HG02759 (cell line): Measurements from ENCODE around the gene FN1.

Source experiments
- ATAC-seq: cut with Tn5 transposase; IDR thresholded peaks from one replicate; pipeline ENCODE4 v1.9.1; 2021; ENCODE audit warnings: mild to moderate bottlenecking, moderate library complexity; ENCODE audit not compliant: unreplicated experiment

FN1 gene

DNA sequence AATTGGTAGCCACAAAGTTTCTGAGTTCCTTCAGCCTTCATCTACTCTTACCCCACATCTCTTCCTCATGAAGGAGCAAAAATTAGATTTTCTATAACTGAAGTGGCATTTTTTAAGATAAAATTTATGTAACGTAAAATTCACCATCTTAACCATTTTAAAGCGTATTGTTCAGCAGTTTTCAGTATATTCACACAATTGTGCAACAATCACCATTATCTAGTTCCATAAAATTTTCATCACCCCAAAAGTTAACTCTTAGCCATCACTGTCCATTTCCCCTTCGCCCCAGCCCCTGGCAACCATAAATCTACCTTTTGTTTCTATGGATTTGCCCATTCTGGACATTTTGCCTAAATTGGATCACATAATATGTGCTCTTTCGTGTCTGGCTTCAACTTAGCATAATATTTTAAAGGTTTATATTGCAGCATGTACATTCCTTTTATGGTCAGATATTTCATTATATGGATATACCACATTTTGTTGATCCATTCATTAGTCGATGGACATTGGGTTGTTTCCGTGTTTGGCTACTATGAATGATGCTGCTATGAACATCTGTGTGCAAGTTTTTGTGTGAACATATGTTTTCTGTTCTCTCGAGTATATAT, 79.4 kb downstream of the FN1 start:
- ATAC-seq, result no peak

DNA sequence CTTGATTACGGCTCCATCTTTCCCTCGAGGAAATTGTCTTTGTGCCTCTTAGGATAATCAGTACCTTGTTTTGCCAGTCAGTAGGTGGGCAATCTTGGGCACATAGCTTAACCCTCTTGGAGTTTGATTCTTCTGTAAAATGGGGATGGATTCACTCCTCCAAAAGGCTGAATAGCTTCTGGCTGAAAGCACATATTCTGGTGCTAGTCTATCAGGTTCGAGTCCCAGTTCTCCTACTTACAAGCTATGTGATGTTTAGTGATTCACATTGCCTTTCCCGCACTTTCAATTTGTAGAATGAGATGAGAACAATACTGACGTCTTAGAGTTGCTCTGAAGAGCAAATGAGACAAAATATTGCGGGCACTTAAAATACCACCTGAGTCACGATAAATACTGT, 80.1 kb downstream of the FN1 start:
- no peak for ATAC-seq

DNA sequence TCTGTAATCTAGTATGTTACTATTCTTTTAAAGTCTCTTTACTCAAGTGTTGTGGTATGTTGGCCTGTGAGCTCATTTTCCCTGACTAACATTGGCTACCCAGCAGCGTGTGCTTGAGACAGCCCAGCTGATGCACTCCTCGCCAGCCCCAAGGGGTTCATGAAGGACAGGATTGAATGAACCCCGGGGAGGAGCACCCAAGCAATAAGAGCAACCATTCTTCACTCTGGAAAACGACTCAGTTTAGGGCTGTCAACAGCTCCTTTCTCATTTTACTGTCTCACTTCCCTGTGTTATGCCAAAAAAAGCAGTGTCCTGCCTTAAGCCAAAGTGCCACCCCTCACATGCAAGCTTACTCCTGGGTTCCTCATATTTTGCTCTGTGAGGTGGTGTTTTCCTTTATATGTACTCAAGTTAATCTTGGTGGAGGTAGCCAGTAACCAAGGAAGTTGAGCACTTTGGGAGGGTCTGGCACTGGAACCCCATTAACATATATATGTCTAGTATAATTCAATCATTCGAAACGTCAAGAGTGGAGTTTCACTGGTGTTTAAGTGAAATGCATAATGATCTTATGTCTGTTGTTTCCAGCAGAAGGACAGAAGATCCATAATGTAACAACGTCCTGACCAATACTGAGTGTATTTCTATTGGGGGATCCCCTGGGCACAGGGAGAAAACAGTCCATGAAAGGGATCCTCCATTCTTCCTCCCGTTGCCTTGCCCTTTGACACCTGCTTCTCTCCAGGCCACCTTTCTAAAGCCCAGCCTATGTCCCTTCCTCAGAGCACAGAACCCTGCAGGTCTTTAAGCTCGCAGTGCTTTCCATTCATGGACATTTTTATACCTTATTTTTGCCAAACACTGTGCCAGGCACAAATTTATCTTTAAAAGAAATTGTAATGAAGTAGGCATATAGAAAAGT, 80.8 kb downstream of the FN1 start:
- ATAC-seq, result no peak

DNA sequence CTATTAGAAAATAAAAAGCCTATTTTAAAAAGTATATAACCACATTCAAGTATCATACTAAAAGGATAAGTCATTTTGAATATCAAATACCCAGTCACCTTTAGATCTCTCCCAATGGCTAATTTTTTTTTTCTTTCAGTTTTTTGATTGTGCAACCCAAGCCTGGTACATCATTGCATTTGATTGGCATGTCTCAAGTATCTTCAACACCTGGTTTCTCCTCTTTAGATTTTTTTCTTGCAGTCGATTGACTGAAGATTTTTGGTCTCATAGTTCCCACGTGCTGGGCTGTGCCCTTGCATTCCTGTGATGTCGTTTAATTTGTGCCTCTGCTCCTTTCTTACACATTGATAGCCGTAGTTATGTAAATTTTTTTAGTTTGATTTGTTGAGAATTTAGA, 83.3 kb downstream of the FN1 start:
- ATAC-seq, result no peak

DNA sequence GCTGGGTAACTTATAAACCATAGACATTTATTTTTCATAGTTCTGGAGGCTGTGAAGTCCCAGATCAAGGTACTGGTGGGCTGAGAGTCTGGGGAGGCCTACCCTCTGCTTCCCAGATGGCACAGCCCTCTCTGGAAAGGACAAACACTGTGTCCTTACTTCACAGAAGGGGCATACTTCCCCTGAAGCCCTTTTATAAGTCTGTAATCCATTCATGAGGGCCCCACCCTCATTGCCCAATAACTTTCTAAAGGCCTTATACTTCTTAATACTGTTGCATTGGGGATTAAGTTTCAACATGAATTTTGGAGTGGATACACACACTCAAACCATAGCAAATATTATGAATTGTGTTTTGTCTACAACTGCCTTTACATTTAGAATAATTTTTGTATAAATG, 88.0 kb downstream of the FN1 start:
- ATAC-seq, result no peak

DNA sequence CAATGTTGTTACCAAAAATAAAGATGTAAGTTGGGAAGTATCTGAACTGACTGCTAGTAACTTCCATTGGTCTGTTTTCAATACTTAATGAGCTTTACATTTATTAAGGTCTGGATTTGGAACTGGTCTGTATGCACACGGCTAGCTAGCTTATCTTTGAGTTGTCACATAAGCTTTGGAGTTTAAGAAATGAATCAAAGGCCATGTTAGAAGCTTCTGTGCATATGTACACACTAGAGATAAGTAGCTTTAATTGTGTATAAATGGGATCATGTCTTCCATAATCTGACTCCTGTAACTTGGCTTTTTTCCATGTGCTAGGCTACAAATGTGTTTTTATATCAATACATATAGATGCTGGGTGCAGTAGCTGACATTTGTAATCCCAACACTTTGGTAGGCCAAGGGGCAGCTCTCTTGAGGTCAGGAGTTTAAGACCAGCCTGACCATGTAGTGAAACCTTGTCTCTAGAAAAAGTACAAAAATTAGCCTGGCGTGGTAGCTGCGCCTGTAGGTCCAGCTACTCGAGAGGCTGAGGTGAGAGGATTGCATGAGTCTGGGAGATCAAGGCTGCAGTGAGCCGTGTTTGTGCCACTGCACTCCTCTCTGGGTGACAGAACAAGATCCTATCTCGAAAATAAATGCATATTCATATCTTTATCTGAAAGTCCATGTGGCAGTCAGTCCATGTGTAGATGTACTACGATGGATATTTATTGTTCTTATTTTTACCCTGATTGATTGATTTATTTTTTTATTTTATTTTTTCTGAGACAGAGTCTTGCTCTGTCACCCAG, 96.8 kb downstream of the FN1 start:
- ATAC-seq, result no peak

DNA sequence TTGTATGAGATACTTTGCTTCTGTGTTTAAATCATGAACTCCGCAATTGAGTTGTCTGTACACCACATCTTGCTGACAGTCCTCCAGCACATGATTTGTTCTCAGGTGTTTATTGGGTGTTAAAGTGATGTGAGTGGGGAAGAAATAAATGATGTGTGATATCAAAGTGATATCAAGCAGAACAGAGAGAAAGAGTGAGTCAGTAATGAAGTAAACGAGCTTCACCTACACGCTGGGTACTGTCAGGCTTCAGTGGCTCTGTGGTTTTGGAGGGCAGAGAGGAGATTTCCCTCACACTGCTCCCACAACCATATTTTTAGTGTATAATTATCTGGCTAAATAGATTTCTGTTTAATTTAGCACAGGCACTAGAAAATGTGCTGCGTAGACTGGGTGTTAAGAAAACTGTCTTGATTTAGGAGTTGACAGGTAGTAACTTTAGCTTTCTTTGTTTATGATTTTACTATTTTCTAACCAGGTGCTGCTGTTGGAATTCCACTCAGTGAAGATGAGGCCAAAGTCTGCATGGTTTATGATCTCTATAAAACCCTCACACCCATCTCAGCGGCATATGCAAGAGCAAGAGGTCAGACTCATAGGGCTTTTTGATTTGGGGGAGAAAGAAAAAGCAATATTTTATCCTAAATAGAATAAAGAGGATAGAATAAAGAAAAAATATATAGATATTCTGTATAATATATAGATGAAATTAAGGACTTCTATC, 102.8 kb downstream of the FN1 start:
- peak; percentile 84 for ATAC-seq

DNA sequence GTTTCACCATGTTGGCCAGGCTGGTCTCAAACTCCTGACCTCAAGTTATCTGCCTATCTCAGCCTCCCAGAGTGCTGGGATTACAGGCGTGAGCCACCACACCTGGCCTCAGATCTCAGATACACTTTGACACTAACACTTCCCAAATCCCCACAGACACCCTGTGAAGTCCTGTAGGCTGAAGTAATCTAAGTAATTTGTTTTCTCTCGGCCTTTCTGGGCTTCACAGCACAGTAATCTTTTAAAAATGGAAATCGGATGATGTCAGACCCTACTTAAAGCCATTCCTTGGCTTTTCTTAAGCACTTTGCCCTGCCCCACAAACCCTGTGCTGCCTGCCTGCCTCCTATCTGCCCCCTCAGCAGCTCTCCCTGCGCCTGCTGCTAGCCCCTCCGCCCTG, 107.8 kb downstream of the FN1 start:
- no peak for ATAC-seq

DNA sequence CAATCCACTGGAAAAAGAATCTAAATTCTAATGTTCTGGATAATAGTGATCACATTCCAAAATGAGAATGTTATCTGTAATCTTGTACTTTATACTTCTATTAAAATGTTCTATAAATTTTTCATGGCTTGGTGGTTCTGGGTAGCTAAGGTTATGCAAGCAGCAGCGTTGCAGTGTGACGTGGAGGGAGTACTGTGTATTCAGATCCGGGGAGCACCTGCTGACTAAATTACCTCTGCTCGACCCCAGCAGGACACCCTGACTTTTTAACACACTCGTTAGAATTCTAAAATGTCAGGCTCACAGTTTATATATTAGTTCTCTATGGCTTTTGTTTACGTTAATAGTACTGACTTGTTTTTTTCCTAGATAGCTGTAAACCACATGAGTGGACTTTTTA, 111.1 kb downstream of the FN1 start:
- no peak for ATAC-seq

DNA sequence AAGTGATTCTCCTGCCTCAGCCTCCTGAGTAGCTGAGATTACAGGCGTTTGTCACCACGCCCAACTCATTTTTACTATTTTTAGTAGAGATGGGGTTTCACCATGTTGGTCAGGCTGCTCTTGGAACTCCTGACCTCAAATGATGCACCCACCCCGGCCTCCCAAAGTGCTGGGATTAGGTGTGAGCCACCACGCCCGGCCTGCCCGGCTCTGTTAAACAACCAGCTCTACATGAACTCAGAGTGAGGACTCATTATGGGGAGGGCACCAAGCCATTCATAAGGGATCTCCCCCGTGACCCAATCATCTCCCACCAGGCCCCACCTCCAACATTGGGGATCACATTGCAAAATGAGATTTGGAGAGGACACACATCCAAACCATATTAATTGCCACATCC, 115.2 kb downstream of the FN1 start:
- ATAC-seq, result no peak

DNA sequence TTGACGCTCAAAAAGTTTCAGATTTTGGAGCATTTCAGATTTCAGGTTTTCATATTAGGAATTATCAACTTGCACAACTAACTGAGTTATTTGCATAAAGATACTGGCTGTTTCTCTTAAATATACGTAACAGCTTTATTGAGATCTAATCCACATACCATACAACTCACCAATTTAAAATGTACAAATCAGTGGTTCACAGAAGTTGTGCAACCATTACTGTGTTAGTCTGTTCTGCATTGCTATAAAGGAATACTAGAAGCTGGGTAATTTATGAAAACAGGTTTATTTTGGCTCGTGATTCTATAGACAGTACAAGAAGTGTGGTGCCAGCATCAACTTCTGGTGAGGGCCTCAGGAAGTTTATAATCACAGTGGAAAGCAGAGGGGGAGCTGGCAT, 115.8 kb downstream of the FN1 start:
- ATAC-seq, result no peak

DNA sequence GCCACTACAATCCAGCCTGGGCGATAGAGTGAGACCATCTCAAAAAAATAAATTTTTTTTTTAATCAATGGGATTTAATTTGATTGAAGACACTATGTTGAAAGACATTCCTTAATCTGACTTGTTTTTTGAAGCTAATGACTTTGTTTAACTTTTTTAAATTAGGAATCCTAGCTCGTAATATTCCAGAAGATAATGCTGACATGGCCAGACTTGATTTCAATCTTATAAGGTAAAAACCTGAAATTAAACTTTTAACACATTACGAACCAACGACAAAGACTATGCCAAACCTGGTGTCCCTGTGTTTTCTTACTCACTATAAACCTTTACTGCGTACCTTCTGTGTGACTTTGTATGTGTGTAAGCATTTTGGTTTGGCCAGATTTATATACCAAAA, 116.4 kb downstream of the FN1 start:
- ATAC-seq, result no peak

DNA sequence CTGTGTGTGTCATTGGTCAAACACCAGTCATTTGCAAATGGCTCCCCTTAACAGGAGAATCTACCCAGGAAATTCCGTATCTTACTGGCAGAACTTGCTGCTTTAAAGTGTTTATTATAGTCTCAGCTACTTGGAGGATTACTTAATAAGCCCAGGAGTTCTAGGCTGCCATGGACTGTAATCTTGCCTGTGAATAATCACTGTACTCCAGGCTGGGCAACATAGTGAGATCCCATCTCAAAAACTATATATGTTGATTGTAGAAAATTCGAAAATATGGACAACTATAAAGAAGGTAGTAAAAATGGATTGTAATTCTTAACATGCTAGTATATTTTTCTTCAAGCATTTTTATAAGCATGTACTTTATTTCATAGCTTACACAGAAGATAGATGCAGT, 119.5 kb downstream of the FN1 start:
- ATAC-seq, result no peak

DNA sequence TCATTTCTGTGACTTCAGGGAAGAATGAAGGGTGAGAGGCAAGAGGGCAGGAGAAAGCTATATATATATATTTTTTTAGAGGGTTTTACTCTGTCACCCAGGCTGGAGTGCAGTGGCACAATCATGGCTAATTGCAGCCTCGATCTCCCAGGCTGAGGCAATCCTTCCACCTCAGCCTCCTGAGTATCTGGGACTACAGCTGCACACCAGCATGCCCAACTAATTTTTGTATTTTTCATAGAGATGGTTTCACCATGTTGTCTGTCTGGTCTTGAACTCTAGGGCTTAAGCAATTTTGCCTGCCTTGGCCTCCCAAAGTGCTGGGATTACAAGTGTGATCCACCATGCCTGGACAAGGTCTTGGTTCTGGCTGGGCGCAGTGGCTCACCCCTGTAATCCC, 120.6 kb downstream of the FN1 start:
- ATAC-seq, result no peak

DNA sequence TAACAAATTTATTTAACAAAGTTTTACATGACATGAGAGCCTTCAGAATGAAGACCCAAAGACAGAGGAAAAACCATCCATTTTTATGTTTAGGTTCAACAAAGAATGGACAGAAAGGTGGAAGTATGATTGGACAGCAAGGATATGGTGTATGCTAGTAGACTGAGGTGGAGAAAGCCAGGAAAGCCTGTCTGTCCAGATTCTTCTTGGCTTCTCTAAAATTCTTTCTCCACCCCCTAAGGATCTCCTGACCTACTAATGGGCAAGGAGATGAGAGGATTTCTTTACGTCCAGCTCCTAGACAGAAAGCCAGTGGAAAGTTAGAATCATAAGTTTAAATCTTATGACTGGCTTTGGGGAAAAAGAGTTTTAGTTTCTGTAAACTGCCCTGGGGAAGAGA, 121.0 kb downstream of the FN1 start:
- ATAC-seq, result no peak

DNA sequence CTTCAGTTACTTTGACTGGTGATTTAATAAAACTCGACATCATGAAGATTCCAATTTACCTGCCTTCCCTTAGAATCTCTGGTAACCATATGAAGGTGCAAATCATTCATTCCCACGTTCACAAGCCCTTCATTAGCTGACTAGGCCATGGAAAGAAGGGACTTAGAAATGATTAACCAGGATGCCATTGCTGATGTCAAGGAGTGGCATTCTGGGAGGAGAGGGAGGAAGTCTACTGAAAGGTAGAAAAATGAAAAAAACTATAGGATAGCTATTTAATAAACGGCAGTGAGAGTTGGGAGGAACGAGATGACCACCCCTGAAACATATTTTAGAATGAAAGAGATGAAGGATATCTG, 122.6 kb downstream of the FN1 start:
- no peak for ATAC-seq

DNA sequence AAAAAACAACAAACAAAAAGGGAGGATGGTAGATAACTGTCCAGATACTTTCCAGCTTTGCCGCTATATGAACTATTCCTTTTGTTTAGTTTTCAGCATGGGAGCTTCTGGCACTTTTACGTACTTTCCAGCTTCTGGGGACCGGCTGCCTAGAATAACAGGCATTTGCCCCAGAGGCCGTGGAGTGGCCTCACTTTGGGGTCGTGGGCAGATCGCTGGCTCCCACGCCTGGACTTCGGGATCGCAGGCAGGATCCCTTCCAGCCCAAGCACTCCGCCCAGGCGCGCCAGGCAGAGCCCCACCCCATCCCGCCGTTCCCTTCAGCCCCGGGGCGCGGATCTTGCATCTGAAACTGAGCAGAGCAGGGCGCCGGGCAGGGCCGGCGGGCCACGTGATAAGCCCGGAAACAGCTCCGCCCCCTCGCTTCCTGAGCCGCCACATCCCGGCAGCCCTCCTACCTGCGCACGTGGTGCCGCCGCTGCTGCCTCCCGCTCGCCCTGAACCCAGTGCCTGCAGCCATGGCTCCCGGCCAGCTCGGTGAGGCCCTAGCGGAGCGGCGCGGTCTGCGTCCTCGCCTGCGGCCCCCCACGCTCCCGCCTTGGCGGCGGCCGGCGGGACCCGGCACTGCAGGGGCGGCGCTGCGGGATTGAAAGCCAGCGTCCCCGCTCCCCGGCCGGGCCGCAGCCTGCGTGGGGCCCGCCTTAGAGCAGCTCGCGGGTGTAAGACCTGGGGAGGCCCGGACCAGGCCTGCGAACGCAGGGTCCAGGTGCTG, 124.1 kb downstream of the FN1 start, which contains the start of gene ATIC:
TSS of gene ATIC (plus strand) at position 435 of the 772 bp plus-strand sequence. CDS start at position 519, 84 bp downstream.
- peak; percentile 98 for ATAC-seq

DNA sequence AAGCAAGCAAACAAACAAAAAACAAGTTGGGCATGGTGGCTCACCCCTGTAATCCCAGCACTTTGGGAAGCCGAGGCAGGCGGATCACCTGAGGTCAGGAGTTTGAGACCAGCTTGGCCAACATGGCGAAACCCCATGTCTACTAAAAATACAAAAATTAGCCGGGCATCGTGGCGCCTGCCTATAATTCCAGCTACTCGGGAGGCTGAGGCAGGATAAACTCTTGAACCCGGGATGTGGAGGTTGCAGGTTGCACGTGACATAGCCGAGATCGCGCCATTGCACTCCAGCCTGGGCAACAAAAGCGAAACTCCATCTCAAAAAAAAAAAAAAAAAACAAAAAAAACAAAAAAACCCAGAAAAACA, 124.6 kb downstream of the FN1 start:
- peak; percentile 25 for ATAC-seq
